ENCODE data around the gene CPT1A.

CPT1A gene

GRCh38 chr11:68808787-68809186 lies 32.9 kb downstream of the CPT1A start:
- Histone ChIP-seq H3K27ac (ENCODE audit: low read depth, low read length) (no peak overlapping the region), H3K9me3 (ENCODE audit: low read length) (no peaks in the 10 kb centered on the region), H3K4me1 (ENCODE audit: insufficient read depth, low read length) (peaks cover 11% of the 10 kb centered on the region), H3K4me3 (ENCODE audit: low read depth in 1 of 2, low read length in 2 of 2) (no peak overlapping the region), H3K27me3 (ENCODE audit: control insufficient read depth in 1 of 2, insufficient read depth in 2 of 2, low read length in 2 of 2) (no peaks in the 10 kb centered on the region), H3K36me3 (ENCODE audit: insufficient read depth, low read length) (peaks cover 49% of the 10 kb centered on the region), H3K9ac (ENCODE audit: low read length) (no peak overlapping the region)

DNA sequence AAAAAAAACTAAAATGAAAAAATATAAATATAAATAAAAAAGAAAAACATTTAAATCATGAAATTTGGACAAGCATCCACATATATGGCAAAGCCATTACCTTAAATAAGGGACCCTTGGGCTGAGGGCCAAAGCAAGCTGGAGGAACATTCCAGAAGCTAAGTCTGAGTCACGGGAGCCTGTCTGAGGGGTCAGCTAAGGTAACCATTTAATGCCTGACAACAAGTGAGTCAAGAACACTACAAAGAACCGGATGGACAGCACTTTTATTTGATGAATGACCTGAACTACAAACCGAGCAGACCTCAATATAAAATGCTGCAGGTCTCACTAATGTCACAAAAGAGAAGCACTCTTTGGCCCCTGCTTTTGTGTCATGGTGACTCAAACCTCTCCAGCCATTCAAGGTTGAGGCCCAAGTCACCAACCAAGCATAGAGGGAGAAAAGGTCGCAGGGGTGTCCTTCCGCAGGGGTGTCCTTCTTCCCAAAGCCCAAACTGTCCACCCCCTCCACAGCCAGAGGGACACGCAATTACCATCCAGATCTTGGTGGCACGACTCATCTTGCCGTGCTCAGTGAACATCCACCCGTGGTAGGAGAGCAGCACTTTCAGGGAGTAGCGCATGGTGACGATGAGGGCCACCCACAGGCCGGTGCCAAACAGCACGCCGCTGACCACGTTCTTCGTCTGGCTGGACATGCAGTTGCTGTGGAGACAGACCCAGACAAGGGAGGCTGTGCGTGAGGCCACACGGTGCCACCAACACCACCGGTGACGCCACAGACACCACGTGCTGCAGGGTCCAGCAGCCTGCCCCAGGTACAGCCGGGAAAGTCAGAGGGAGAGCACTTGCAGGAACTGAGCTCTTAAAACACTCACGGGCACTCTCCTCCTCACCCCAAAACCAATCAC lies 34.5 kb downstream of the CPT1A start:
- Histone ChIP-seq H3K9ac (ENCODE audit: low read length) (no peak overlapping the region), H3K9me3 (ENCODE audit: low read length) (no peaks in the 10 kb centered on the region), H3K4me1 (ENCODE audit: insufficient read depth, low read length) (peaks cover 11% of the 10 kb centered on the region), H3K27ac (ENCODE audit: low read depth, low read length) (no peak overlapping the region), H3K4me3 (ENCODE audit: low read depth in 1 of 2, low read length in 2 of 2) (no peak overlapping the region), H3K36me3 (ENCODE audit: insufficient read depth, low read length) (peaks cover 38% of the 10 kb centered on the region), H3K27me3 (ENCODE audit: control insufficient read depth in 1 of 2, insufficient read depth in 2 of 2, low read length in 2 of 2) (no peaks in the 10 kb centered on the region)

DNA sequence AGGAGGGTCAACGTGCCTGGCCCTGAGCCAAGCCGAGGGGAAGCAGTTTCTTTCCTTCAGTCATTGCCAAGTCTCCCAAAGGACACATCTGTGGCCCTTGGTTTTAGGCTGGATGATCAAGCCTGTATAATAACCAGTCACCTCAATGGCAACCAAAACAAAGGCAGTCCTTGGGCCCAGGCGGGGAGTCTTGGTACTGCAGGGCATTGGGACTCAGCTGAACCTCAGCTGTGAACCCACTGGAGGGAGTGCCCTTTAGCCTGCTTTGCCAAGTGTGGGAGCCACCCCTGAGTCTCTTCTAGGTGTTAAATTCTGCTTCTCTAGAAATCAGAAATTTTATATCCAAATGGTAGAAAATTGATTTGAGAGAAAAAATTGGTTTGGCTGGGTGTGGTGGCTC lies 36.9 kb downstream of the CPT1A start:
- no peaks in the 10 kb centered on the region for H3K27me3 ChIP-seq (ENCODE audit: control insufficient read depth in 1 of 2, insufficient read depth in 2 of 2, low read length in 2 of 2)
- peaks cover 4% of the 10 kb centered on the region for H3K4me1 ChIP-seq (ENCODE audit: insufficient read depth, low read length)
- H3K27ac ChIP-seq (ENCODE audit: low read depth, low read length), result no peak overlapping the region
- no peaks in the 10 kb centered on the region for H3K9me3 ChIP-seq (ENCODE audit: low read length)
- no peak overlapping the region for H3K9ac ChIP-seq (ENCODE audit: low read length)
- peaks cover 47% of the 10 kb centered on the region for H3K36me3 ChIP-seq (ENCODE audit: insufficient read depth, low read length)
- H3K4me3 ChIP-seq (ENCODE audit: low read depth in 1 of 2, low read length in 2 of 2), result no peak overlapping the region

DNA sequence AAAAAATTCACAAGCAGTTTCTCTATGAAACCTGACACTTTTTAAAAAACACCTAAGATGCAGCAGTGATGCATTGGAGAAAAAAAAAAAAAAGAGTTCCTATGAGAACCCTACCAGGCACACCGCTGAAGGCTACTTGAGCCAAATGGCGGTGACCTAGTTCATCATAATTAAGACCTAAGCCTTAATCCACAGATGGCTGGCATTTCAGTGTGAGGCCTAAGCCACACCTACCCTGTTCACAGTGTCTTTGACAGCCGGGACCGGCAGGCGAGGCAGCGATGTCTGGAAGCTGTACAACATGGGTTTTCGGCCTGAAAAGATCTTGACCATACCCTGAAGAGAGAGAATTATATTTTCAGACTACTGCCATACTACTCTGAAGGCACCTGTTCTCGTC lies 38.0 kb downstream of the CPT1A start:
- H3K9me3 ChIP-seq (ENCODE audit: low read length), result no peaks in the 10 kb centered on the region
- no peak overlapping the region for H3K4me3 ChIP-seq (ENCODE audit: low read depth in 1 of 2, low read length in 2 of 2)
- H3K4me1 ChIP-seq (ENCODE audit: insufficient read depth, low read length), result peaks cover 3% of the 10 kb centered on the region
- no peak overlapping the region for H3K27ac ChIP-seq (ENCODE audit: low read depth, low read length)
- H3K27me3 ChIP-seq (ENCODE audit: control insufficient read depth in 1 of 2, insufficient read depth in 2 of 2, low read length in 2 of 2), result no peaks in the 10 kb centered on the region
- H3K36me3 ChIP-seq (ENCODE audit: insufficient read depth, low read length), result peaks cover 58% of the 10 kb centered on the region
- H3K9ac ChIP-seq (ENCODE audit: low read length), result no peak overlapping the region

GRCh38 chr11:68798221-68798813 lies 43.4 kb downstream of the CPT1A start:
- Histone ChIP-seq H3K27me3 (ENCODE audit: control insufficient read depth in 1 of 2, insufficient read depth in 2 of 2, low read length in 2 of 2) (no peaks in the 10 kb centered on the region), H3K27ac (ENCODE audit: low read depth, low read length) (no peak overlapping the region), H3K9ac (ENCODE audit: low read length) (no peak overlapping the region), H3K4me1 (ENCODE audit: insufficient read depth, low read length) (no peaks in the 10 kb centered on the region), H3K4me3 (ENCODE audit: low read depth in 1 of 2, low read length in 2 of 2) (no peak overlapping the region), H3K9me3 (ENCODE audit: low read length) (no peaks in the 10 kb centered on the region), H3K36me3 (ENCODE audit: insufficient read depth, low read length) (peaks cover 76% of the 10 kb centered on the region)

GRCh38 chr11:68796801-68797200 lies 44.9 kb downstream of the CPT1A start:
- Histone ChIP-seq H3K27ac (ENCODE audit: low read depth, low read length) (no peak overlapping the region), H3K36me3 (ENCODE audit: insufficient read depth, low read length) (peaks cover 84% of the 10 kb centered on the region), H3K9me3 (ENCODE audit: low read length) (no peaks in the 10 kb centered on the region), H3K27me3 (ENCODE audit: control insufficient read depth in 1 of 2, insufficient read depth in 2 of 2, low read length in 2 of 2) (no peaks in the 10 kb centered on the region), H3K4me3 (ENCODE audit: low read depth in 1 of 2, low read length in 2 of 2) (no peak overlapping the region), H3K4me1 (ENCODE audit: insufficient read depth, low read length) (no peaks in the 10 kb centered on the region), H3K9ac (ENCODE audit: low read length) (no peak overlapping the region)

DNA sequence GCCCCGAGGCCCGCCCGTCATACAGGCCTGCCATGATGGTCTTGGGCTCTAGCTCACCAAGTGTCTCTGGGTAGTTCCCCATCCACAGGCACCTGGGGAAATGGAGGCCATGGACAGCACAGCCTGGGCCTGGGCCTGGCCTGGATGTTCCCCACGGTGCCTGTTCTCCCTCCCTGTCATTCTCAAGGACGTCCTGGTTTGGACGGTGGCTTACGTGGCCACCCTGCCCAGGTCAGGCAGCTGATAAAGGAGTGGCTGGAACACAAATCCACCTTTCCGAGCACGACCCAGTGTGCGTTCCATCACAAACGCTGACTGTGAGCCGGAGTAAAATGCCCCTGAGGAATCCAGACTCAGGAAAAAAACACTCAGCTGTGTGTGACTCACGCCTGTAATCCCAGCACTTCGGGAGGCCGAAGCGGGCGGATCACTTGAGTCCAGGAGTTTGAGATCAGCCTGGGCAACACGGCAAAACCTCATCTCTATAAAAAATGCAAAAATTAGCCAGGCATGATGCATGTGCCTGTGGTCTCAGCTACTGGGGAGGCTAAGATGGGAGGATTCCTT lies 49.2 kb downstream of the CPT1A start:
- no peak overlapping the region for H3K4me3 ChIP-seq (ENCODE audit: low read depth in 1 of 2, low read length in 2 of 2)
- H3K27ac ChIP-seq (ENCODE audit: low read depth, low read length), result no peak overlapping the region
- H3K27me3 ChIP-seq (ENCODE audit: control insufficient read depth in 1 of 2, insufficient read depth in 2 of 2, low read length in 2 of 2), result no peaks in the 10 kb centered on the region
- H3K9me3 ChIP-seq (ENCODE audit: low read length), result no peaks in the 10 kb centered on the region
- H3K9ac ChIP-seq (ENCODE audit: low read length), result no peak overlapping the region
- H3K4me1 ChIP-seq (ENCODE audit: insufficient read depth, low read length), result no peaks in the 10 kb centered on the region
- H3K36me3 ChIP-seq (ENCODE audit: insufficient read depth, low read length), result peaks cover 67% of the 10 kb centered on the region

DNA sequence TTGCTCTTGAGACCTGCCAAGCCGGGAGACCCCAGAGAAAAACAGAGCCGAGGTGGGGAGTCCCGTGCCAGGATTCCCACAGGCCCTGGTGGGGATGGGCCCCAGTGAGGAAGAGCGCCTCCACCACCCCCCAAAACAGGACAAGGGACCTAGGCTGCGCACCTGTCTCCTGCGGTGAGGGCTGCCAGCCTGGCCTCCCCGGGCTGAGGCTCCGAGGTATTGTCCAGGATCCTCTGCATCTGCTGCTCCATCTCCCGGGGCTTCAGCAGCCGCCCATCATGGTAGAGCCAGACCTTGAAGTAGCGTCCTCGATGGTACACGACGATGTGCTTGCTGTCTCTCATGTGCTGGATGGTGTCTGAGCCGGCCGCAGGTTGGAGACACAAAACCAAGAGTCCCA lies 57.1 kb downstream of the CPT1A start:
- H3K9ac ChIP-seq (ENCODE audit: low read length), result no peak overlapping the region
- H3K4me3 ChIP-seq (ENCODE audit: low read depth in 1 of 2, low read length in 2 of 2), result no peak overlapping the region
- no peak overlapping the region for H3K27ac ChIP-seq (ENCODE audit: low read depth, low read length)
- H3K9me3 ChIP-seq (ENCODE audit: low read length), result no peaks in the 10 kb centered on the region
- H3K36me3 ChIP-seq (ENCODE audit: insufficient read depth, low read length), result peaks cover 58% of the 10 kb centered on the region
- no peaks in the 10 kb centered on the region for H3K4me1 ChIP-seq (ENCODE audit: insufficient read depth, low read length)
- H3K27me3 ChIP-seq (ENCODE audit: control insufficient read depth in 1 of 2, insufficient read depth in 2 of 2, low read length in 2 of 2), result no peaks in the 10 kb centered on the region

DNA sequence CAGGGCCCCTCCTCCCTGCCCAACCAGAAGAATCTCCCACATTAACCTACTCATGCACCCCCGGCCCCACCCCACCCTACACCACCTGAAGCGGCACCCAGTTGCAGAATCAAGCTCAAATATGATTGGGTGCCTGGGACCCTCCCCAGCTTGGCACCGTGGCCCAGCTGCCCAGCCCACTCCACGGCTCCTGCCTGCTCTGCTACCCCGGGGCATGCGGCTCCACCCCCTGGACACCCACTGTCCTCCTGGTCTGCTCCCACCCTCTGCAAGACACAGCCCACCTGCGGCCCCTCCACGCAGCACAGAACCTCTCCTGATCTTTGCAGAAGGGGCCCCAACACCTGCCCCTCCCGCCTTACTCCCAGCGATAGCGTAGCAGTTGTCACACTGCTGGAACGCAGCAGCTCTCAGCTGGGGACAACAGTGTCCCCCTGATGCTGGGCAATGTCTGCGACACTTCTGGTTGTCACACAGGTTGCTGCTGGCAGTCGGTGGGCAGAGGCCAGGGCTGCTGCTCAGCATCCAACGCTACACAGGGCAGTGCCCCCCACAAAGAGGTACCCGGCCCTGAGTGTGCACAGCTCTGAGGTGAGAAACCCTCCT lies 58.4 kb downstream of the CPT1A start:
- peaks cover 65% of the 10 kb centered on the region for H3K36me3 ChIP-seq (ENCODE audit: insufficient read depth, low read length)
- no peak overlapping the region for H3K9ac ChIP-seq (ENCODE audit: low read length)
- H3K9me3 ChIP-seq (ENCODE audit: low read length), result no peaks in the 10 kb centered on the region
- H3K4me3 ChIP-seq (ENCODE audit: low read depth in 1 of 2, low read length in 2 of 2), result no peak overlapping the region
- H3K27ac ChIP-seq (ENCODE audit: low read depth, low read length), result no peak overlapping the region
- no peaks in the 10 kb centered on the region for H3K27me3 ChIP-seq (ENCODE audit: control insufficient read depth in 1 of 2, insufficient read depth in 2 of 2, low read length in 2 of 2)
- H3K4me1 ChIP-seq (ENCODE audit: insufficient read depth, low read length), result no peaks in the 10 kb centered on the region

DNA sequence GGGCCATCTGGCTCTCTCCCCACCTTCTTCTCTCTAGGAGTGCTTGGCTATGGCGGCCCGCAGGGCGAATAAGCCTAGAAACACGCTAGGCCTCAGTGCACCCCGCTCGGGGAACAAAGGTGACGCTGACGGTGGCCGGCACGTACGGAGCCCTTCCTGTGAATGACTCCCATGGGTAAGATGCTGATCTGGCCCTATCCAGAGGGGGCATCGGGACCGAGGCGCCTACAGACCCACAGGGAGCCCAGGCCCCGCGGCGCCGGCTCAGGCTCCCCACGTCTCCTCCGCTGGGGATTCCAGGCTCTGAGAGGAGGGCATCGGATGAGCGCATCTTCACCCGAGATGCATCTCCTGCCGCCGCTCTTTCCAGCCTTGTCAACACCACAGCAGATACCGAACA lies 59.0 kb downstream of the CPT1A start:
- Histone ChIP-seq H3K9me3 (ENCODE audit: low read length) (no peaks in the 10 kb centered on the region), H3K4me1 (ENCODE audit: insufficient read depth, low read length) (no peaks in the 10 kb centered on the region), H3K27ac (ENCODE audit: low read depth, low read length) (no peak overlapping the region), H3K4me3 (ENCODE audit: low read depth in 1 of 2, low read length in 2 of 2) (no peak overlapping the region), H3K27me3 (ENCODE audit: control insufficient read depth in 1 of 2, insufficient read depth in 2 of 2, low read length in 2 of 2) (no peaks in the 10 kb centered on the region), H3K9ac (ENCODE audit: low read length) (no peak overlapping the region), H3K36me3 (ENCODE audit: insufficient read depth, low read length) (peaks cover 65% of the 10 kb centered on the region)

- Histone ChIP-seq H3K27me3 (ENCODE audit: control insufficient read depth in 1 of 2, insufficient read depth in 2 of 2, low read length in 2 of 2) (no peaks in the 10 kb centered on the region), H3K27ac (ENCODE audit: low read depth, low read length) (no peak overlapping the region), H3K36me3 (ENCODE audit: insufficient read depth, low read length) (peaks cover 82% of the 10 kb centered on the region), H3K4me1 (ENCODE audit: insufficient read depth, low read length) (no peaks in the 10 kb centered on the region), H3K9me3 (ENCODE audit: low read length) (no peaks in the 10 kb centered on the region), H3K9ac (ENCODE audit: low read length) (no peak overlapping the region), H3K4me3 (ENCODE audit: low read depth in 1 of 2, low read length in 2 of 2) (no peak overlapping the region)
These were observed 60.9 kb downstream of the CPT1A start for GRCh38 chr11:68780829-68781228.

Data from muscle layer of colon (tissue), 2 donors.